ENCODE measurements around the gene SUPT20H.

- no peak for TF ChIP-seq CTCF (IDR thresholded peaks at IDR 0.05; ENCODE audit: low read length)
- TF ChIP-seq EZH2phosphoT487 (IDR thresholded peaks at IDR 0.05; ENCODE audit: low read length): no peak
Observed at GRCh38 chr13:37065890-37066526, 6.5 kb upstream of the SUPT20H start.

All from MM.1S (cell line).